HuH-7 (cell line): ENCODE measurements around the gene RABGAP1L.
"Not testable (repeated sequence)": the region's sequence is repeated elsewhere in the genome, so short reads cannot be mapped to it uniquely, and the experiment has no call there.

ENCODE experiments used
- DNase-seq: peaks from one replicate; pipeline ENCODE4 v3.0.0; 2011; ENCODE audit warnings: low spot score

RABGAP1L gene

DNA sequence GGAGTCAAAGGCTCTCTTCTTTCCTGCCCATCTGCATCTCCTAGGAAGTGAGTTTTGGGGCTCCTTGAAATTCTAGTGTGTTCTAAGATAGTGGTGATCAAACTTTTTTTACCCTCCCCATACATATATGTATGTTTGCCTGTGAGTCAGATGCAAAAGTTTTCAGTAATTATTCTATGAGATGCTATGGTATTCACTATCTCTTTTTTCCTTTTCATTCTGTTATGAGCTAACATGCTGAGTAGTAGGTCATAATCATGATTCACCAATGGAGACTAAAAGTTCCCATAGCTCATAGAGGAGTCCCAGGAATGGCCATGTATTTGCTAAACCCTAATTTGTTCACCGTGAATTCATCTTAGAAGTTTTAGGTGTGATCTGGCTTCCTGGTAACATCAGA lies 424.0 kb downstream of the RABGAP1L start:
- no peak for DNase-seq

DNA sequence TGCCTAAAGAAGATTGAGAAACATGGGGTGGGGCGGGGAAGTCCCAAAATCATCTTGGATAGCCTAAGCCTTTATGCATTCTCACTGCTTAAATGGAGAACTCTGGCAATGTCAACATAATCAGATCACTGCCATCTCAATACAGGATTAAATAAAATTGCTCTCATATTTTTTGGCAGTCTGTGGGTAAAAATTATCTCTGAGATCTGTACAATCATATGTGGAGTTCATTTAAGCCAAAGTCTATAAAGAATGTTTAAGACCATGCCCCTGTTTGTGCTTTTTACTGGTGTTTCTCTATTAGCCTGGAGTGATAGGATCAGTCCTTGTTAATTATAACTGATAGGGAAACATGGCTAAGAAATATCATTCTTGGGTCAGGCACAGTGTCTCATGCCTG lies 424.8 kb downstream of the RABGAP1L start:
- DNase-seq = no peak

DNA sequence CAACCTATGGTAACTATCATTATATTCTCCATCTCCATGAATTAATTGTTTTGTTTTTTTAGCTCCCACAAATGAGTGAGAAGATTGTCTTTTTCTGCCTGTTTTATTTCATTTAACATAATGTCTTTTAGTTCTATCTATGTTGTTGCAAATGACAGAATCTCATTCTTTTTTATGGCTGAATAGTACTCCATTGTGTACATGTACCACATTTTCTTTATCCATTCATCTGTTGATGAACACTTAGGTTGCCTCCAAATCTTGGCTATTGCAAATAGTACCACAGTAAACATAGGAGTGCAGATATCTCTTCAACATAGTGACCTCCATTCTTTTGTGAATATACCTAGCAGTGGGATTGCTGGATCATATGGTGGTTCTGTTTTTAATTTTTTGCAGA lies 429.3 kb downstream of the RABGAP1L start:
- not testable (repeated sequence) for DNase-seq

DNA sequence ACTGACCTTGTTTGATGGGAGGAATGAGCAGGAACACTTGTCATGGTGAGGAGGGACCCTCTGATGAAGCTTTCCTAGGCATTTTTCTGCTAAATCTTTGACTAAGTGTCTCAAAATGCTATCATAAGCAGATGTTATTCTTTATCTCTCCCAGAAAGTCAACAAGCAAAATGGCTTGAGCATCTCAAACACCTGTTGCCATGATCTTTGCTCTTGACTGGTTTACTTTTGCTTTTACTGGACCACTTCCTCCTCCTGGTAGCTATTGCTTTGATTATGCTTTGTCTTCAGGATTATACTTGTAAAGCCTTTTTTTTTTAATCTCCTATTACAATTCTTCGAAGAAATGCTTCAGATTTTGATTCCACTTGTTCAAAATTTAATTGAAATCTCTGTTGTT lies 445.9 kb downstream of the RABGAP1L start:
- no peak for DNase-seq

DNA sequence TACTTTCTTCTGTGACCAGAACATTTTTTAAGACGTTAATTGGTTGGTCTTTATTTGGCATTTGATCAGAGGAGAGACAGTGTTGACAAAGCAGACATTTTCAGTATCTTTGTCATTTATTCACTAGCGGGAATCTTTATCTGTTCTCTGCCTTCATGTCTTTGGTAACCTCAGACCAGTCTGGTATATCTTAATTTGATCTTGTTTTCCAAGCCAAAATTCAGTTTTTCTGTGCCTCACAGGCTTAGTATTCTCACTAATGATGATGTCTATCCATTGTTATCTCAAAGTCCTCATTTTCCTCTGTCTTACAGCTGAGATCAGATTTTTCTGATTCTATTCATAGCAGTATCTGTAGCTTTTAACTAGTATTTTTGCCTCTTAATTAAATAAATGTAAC lies 447.2 kb downstream of the RABGAP1L start:
- DNase-seq = no peak

DNA sequence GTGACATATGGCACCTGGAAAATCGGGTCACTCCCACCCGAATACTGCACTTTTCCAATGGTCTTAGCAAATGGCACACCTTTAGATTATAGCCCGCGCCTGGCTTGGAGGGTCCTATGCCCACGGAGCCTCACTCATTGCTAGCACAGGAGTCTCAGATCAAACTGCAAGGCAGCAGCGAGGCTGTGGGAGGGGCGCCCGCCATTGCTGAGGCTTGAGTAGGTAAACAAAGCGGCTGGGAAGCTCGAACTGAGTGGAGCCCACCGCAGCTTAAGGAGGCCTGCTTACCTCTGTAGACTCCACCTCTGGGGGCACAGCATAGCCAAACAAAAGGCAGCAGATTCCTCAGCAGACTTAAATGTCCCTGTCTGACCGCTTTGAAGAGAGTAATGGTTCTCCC lies 458.6 kb downstream of the RABGAP1L start:
- DNase-seq = not testable (repeated sequence)

DNA sequence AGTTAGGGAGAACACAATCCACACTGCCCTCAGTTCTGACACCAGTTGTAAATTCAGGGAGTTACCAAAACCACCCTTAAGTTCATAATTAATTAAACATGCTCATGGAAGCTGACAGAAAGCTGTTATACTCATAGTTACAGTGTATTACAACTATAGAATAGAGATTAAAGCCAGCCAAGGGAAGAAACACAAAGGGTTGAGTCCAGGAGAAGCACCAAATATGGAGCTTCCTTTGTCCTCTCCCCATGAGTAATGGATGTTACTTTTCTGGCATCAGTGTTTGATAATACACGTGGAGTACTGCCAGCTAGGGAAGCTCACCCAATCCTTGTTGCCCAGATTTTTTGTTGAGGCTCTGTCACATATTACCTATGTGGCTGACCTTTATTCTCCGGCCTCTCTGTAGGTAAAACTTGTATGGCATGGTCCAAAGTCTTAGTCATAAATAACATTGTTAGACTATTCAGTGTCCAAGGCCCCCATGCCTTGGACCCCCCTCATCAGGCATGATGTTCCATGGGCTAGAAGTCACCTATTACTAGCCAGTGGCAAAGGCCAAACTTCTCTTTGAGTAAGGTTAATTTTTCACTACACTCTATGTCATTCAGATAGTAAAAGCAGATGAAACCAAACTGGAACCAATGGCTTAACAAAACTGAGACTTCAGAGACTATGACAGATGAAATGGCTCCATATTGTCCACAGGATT lies 464.2 kb downstream of the RABGAP1L start:
- DNase-seq = peak; percentile 8

DNA sequence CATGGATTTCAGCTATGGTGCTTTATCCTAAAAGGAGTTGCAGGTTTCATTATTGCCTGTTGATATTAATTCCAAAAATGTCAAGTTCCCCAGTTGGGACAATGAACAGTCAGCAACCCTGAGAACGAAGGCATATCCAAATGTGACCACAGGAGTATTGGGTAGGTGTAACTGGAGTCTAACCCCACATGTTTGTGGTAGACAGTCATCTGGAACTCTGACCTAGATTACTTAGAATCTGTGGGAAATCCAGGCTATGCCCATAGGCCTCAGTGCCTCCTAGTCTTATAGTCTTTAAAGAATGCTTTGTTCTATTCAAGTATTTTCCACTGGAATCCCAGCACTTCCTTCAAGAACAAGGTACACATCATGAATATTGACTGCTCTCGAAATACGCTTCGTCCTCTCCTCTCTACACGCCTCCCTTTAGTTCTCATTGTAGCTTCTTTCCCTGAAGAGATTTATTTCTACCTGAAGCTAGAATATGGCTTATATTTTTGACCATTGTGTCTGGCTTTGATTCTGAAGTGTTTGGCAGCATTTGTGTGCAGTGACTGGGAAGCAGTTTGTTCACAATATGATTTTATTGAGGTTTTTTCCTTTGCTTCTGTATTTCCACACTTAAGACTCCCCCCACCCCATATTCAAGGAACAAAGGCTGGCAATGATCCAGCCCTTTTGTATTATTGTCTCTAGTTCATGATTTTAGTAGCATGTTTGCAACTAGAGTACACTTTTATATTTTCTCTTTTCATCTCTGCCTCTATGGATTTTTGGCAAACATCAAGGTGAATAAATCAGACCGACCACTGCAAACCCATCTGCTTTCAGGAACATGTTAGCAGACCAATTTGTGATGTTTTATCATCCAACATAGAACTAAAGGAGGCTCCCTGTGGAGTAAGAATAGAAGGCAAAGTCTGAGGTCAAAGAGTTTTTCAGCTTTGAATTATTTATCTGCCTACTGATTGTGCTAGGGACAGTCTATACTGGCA lies 467.0 kb downstream of the RABGAP1L start:
- no peak for DNase-seq

DNA sequence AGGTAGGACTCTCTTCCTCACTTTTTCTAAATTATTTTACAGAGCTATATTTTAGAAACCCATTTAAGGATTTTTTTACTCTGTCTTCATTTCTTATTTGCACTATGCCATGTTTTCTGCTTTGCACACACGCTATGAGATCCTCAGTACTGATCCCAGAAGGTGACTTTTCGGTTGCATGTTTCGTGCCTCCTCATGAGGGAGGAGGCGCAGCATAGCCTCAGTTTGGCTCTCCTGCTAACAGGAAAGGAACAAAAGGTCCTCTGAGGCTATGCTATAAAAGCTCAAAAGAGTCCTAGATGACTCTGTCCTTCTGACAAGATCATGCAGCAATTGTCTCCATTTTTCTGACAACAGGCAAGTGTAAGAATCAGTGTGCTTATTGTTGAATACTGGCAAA lies 478.2 kb downstream of the RABGAP1L start:
- DNase-seq = no peak

DNA sequence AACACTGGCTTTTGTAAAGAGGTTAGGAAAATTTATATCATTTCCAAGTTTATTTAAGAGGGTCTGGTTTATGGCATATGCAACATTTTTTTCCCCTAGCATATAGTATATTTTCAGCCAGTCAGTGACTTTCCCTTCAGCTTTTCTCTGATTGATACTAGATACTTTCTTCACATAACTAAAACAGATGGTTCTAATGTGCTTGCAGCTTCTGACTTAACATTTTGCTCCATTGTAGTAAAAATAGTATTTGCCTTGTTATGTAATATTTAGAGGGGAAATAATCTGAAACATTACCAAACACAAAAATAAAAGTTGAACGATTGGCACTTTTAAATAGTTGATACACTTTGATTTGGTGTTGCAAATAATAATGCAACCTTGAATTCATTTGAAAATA lies 480.1 kb downstream of the RABGAP1L start:
- DNase-seq = no peak

DNA sequence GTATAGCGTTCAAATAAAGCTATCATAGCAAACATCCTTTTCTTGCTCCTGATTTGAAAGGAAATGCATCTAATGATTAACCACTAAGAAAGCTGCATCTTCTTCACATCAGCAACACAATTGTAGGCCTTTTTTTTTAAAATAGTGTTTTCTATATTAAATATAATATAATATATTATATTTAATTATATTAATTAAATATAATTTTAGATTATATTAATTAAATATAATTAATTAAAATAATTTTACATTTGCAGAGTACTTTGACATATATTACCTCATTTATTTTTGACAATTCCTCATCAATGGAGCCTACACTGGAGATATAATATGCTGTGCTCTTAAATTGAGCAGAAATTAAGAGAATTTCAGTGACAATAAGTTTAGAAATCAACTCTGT lies 481.5 kb downstream of the RABGAP1L start:
- no peak for DNase-seq

DNA sequence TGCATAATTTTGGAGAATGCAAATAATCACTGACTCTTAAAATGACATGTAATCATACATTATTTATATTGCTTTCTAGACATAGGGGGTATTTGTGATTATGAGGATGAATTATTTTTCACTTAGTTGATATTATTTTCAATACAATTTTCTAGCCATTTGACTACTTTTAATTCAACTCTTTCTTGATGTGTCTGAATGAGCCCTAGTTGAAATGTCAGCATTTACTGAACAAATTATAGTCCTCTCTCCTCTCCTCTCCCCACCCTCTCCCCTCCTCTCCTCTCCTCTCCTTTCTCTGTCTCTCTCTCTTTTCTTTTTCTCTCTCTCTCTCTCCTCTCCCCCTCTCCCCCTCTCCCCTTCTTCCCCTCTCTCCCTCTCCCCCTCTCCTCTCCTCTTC lies 483.1 kb downstream of the RABGAP1L start:
- DNase-seq = no peak

DNA sequence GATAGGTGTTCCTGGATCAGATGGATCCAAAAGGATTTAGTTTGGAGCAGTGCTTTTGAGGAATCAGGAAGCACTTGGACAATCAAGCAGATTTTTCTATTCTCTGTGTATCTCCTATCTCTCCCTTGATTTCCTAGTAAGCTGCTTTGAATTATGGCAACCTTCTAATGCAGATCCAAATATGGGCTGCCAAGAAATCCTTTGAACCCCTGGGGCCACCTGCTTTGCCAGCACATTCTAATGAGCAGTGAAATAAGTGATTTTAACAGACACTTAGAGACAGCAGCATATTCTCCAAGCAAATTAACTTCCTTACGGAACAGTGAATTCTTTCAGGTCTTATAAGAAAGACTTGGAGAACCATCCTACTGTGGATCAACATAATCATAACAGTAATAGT lies 483.9 kb downstream of the RABGAP1L start:
- no peak for DNase-seq

DNA sequence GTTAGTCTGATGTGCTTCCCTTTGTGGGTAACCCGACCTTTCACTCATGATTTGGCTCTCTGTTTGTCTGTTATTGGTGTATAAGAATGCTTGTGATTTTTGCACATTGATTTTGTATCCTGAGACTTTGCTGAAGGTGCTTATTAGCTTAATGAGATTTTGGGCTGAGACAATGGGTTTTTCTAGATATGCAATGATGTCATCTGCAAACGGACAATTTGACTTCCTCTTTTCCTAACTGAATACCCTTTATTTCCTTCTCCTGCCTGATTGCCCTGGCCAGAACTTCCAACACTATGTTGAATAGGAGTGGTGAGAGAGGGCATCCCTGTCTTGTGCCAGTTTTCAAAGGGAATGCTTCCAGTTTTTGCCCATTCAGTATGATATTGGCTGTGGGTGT lies 490.3 kb downstream of the RABGAP1L start:
- DNase-seq = not testable (repeated sequence)

DNA sequence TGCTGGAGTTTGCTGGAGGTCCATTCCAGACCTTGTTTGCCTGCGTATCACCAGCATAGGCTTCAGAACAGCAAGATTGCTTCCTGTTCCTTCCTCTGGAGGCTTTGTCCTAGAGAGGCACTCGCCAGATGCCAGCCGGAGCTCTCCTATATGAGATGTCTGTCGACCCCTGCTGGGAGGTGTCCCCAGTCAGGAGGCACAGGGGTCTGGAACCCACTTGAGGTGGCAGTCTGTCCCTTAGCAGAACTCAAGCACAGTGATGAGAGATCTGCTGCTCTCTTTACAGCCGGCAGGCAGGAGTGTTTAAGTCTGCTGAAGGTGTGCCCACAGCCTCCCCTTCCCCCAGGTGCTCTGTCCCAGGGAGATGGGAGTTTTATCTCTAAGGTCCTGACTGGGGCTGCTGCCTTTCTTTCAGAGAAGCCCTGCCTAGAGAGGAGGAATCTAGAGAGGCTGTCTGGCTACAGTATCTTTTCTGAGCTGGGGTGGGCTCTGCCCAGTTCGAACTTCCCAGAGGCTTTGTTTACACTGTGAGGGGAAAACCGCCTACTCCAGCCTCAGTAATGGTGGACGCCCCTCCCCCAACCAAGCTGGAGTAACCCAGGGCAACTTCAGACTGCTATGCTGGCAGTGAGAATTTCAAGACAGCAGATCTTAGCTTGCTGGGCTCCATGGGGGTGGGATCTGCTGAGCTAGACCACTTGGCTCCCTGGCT lies 493.4 kb downstream of the RABGAP1L start:
- no peak for DNase-seq

DNA sequence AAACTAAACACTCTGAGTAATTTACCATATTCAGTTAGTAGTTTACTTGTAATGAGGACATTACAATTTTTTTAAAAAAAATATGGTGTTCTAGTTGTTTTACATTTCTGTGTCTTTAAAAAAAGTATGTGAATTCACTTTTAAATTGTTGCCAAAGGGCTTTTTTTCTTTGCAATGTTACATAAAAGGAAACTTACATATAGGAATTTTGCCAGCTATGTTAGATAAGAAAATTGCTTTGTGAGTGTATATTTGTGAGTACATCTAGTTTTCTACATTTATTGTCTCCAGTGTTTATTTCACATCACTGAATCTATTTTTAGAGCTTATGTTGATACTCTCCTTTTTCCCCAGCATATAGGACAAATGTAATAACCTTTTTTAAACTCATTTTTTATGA lies 495.2 kb downstream of the RABGAP1L start:
- DNase-seq = no peak

DNA sequence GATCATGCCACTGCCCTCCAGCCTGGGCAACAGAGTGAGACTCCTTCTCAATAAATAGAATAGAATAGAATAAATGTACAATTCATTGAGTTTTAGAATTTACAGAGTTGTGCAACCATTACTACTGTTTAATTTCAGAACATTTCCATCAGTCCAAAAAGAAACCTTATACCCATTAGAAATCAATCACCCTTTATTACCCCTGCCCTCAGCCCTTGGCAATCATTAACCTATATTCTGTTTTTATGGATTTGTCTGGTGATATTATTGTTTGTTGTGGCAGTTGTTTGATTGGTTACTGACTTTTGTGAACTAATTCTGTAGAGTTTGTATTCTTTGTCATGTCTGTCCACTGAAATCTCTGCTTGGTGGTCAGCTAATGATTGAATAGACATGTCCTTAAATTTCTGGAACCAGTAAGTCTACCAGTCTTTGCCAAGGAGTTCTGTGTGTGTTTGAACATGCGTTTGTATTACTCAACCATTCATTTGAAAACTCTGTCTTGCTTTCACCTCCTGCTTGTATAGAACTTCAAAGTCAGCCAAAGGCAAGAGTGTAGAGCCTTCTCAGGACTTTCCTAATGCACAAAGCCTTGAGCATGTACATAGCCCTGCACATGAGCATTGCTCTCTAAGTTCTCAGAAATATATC lies 497.2 kb downstream of the RABGAP1L start:
- DNase-seq = no peak

DNA sequence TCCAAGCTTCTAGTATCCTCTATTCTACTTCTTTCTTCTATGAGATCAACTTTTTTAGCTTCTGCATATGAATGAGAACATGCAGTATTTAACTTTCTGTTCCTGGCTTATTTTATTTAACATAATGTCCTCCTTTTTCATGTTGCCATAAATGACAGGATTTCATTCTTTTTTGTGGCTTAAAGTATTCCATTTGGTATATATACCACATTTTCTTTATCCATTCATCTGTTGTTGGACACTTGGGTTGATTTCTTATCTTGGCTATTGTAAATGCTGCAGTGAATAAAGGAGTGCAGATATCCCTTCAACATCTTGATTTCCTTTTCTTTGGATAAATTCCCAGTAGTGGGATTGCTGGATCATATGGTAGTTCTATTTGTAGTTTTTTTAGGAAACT lies 498.1 kb downstream of the RABGAP1L start:
- DNase-seq = no peak

DNA sequence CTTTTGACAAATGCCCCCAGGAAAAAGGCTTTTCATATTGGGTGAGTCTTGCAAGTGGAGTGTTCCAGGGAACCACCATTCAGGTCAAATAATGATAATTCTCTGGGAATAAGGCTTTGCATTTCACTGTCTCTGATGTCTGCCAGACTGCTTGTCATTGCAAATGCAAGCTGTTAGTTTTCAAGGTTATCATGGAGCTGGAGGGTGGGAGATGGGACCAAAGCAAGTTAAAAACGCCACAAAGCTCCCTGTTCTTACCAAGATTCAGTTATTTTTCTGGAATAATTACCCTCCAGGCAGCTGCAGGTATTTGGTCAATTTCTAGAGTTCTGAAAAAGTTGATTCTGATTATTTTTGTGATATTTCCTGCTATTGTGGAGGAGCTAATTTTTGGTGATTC lies 498.6 kb downstream of the RABGAP1L start:
- no peak for DNase-seq

DNA sequence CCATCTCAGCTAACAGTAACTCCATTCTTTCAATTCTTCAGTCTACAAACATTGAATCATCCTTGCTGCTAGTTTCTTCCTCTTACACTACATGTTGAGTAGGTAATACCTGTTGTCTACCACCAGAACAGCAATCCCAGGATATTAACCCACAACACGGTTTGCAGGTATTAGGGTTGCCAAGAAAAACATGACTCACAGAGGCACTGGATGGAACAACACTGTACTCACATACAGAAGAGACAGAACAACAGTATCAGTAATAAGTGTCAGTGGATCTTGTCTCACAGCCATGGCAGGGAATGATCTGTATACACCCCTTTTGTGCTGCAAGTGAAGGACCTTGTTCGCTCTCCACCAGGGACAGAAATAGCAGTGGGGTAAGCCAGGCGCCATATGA lies 500.5 kb downstream of the RABGAP1L start:
- DNase-seq = no peak

DNA sequence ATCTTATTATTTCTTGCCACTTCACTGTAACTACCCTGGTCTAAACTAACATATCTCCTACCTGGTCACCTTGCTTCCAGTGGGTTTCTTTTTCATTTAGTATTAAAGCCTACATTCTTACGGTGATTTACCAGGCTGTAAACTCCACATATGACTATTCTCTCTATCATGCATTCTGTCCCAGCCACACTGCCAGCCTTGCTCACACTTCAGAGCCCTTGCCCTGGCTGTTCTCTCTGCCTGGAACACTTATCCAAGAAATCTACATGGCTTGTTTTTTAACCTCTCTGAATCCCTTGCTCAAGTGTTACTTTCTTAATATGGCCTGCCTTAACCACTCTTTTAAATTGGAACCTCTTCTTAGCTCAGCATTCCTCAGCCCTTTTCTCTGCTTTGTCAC lies 501.2 kb downstream of the RABGAP1L start:
- no peak for DNase-seq

DNA sequence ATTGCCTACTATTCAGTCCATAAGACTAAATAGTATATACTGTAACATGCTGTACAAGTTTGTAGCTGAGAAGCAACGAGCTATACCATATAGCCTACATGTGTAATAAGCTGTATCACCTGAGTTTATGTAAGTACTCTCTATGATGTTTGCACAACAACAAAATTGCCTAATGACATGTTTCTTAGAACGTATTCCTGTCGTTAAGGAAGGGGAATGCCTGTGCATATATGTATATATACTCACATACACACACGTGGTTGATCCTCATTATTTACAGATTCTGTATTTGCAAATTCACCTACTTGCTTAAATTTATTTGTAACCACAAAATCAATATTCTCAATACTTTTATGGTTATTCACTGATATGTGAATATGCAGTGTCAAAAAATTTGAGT lies 504.0 kb downstream of the RABGAP1L start:
- no peak for DNase-seq
